ENCODE measurements around the gene ADGRB3.

The ADGRB3 gene

GRCh38 chr6:69303382-69303781, 668.3 kb downstream of the ADGRB3 start:
- in situ Hi-C loops (cut with MboI; ENCODE audit: low sequenced_read_pairs) = no loop called here

- in situ Hi-C loops (cut with MboI; ENCODE audit: low sequenced_read_pairs) = no loop called here
Measured at GRCh38 chr6:69305456-69305855, 670.4 kb downstream of the ADGRB3 start.

- in situ Hi-C loops (cut with MboI; ENCODE audit: low sequenced_read_pairs) = no loop called here
Measured at GRCh38 chr6:69308584-69308983, 673.5 kb downstream of the ADGRB3 start.

- in situ Hi-C loops (cut with MboI; ENCODE audit: low sequenced_read_pairs) = no loop called here
Measured at GRCh38 chr6:69311888-69312287, 676.8 kb downstream of the ADGRB3 start.

- in situ Hi-C loops (cut with MboI; ENCODE audit: low sequenced_read_pairs) = no loop called here
Measured at GRCh38 chr6:69314001-69314400, 678.9 kb downstream of the ADGRB3 start.

GRCh38 chr6:69314531-69314930, 679.4 kb downstream of the ADGRB3 start:
- in situ Hi-C loops (cut with MboI; ENCODE audit: low sequenced_read_pairs) = no loop called here

- in situ Hi-C loops (cut with MboI; ENCODE audit: low sequenced_read_pairs) = no loop called here
Measured at GRCh38 chr6:69331886-69332285, 696.8 kb downstream of the ADGRB3 start.

GRCh38 chr6:69337311-69337710, 702.2 kb downstream of the ADGRB3 start:
- in situ Hi-C loops (cut with MboI; ENCODE audit: low sequenced_read_pairs) = no loop called here

- in situ Hi-C loops (cut with MboI; ENCODE audit: low sequenced_read_pairs) = no loop called here
Measured at GRCh38 chr6:69338431-69339162, 703.5 kb downstream of the ADGRB3 start.

- in situ Hi-C loops (cut with MboI; ENCODE audit: low sequenced_read_pairs) = no loop called here
Measured at GRCh38 chr6:69339163-69339550, 704.1 kb downstream of the ADGRB3 start.

GRCh38 chr6:69340196-69340595, 705.1 kb downstream of the ADGRB3 start:
- in situ Hi-C loops (cut with MboI; ENCODE audit: low sequenced_read_pairs) = no loop called here

GRCh38 chr6:69343851-69344250, 708.8 kb downstream of the ADGRB3 start:
- in situ Hi-C loops (cut with MboI; ENCODE audit: low sequenced_read_pairs) = no loop called here

GRCh38 chr6:69349771-69350170, 714.7 kb downstream of the ADGRB3 start:
- in situ Hi-C loops (cut with MboI; ENCODE audit: low sequenced_read_pairs) = no loop called here

- in situ Hi-C loops (cut with MboI; ENCODE audit: low sequenced_read_pairs) = no loop called here
Measured at GRCh38 chr6:69362209-69362608, 727.1 kb downstream of the ADGRB3 start.

- in situ Hi-C loops (cut with MboI; ENCODE audit: low sequenced_read_pairs) = no loop called here
Measured at GRCh38 chr6:69366831-69367230, 731.7 kb downstream of the ADGRB3 start.

GRCh38 chr6:69368613-69369012, 733.5 kb downstream of the ADGRB3 start:
- in situ Hi-C loops (cut with MboI; ENCODE audit: low sequenced_read_pairs) = no loop called here

GRCh38 chr6:69370763-69371162, 735.7 kb downstream of the ADGRB3 start:
- in situ Hi-C loops (cut with MboI; ENCODE audit: low sequenced_read_pairs) = no loop called here

- in situ Hi-C loops (cut with MboI; ENCODE audit: low sequenced_read_pairs) = no loop called here
Measured at GRCh38 chr6:69378326-69378725, 743.2 kb downstream of the ADGRB3 start.

GRCh38 chr6:69379518-69379917, 744.4 kb downstream of the ADGRB3 start:
- in situ Hi-C loops (cut with MboI; ENCODE audit: low sequenced_read_pairs) = no loop called here

GRCh38 chr6:69383627-69384026, 748.5 kb downstream of the ADGRB3 start:
- in situ Hi-C loops (cut with MboI; ENCODE audit: low sequenced_read_pairs) = no loop called here

- in situ Hi-C loops (cut with MboI; ENCODE audit: low sequenced_read_pairs) = no loop called here
Measured at GRCh38 chr6:69386426-69386825, 751.3 kb downstream of the ADGRB3 start.

GRCh38 chr6:69390125-69390524, 755.0 kb downstream of the ADGRB3 start:
- in situ Hi-C loops (cut with MboI; ENCODE audit: low sequenced_read_pairs) = no loop called here

GRCh38 chr6:69391106-69391505, 756.0 kb downstream of the ADGRB3 start:
- in situ Hi-C loops (cut with MboI; ENCODE audit: low sequenced_read_pairs) = no loop called here
